ENCODE results near the gene SHISAL2A.

The SHISAL2A gene

DNA sequence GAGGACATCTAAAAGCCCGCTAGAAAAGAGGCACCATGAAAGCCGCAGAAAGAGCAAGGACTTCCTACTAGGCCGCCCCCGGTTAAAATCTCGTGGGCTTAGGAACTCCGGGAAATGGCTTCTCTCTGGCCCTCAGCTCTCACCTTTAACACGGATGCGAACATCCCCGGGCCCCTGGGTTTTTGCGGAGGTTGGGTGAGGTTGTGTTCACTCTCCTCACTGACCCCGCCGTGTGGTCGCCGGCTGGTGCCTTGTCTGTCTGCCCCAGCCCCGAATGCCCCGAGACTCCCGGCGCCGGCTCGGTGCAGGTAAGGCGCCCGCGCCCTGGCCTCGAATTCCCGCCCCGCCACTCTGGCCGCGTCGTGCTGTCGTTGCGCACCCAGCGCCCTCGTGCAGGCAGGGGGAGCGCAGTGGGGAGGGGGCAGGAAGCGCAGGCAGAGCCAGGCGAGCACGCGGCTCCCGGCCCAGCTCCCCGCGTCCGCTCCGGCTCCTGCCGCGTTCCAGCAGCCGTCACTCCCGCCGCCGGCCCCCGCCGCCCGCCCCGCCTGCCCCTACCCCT, at the start of gene SHISAL2A:
SHISAL2A (plus strand) TSS at position 437 of the 559 bp plus-strand sequence. CDS start 326 bp downstream, outside the sequence.
- DNase-seq: peak; percentile 78

DNA sequence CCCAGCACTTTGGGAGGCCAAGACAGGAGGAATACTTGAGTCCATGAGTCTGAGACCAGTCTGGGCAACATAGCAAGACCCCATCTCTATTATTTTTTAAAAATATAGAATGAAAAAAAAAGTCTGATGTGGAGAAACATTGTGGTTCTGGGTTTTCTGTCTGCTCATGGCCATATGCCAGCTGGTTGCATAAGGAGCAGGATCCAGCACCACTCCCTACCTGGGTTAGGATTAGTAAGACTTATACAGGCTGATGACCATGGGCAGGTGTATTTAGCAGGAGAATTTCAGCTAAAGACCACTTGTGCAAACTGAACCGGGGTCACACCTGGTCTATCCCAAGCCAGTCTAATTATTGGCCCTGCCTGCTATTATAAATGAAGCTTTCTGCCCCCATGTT, 47.5 kb upstream of the SHISAL2A start:
- DNase-seq: no peak

DNA sequence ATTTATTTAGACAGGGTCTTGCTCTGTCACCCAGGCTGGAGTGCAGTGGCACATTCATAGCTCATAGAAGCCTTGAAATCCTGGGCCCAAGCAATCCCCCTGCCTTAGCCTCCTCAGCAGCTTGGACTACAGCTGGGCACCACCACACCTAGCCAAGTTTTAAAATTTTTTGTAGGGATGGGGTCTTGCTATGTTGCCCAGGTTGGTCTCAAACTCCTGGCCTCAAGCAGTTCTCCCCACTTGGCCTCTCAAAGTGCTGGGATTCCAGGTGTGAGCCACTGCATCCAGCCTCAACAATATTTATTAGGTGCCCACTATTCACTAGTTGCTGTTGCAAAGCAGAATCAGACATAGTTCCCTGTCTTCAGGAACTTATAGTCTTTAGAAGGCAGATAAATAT, 44.9 kb upstream of the SHISAL2A start:
- DNase-seq: no peak

DNA sequence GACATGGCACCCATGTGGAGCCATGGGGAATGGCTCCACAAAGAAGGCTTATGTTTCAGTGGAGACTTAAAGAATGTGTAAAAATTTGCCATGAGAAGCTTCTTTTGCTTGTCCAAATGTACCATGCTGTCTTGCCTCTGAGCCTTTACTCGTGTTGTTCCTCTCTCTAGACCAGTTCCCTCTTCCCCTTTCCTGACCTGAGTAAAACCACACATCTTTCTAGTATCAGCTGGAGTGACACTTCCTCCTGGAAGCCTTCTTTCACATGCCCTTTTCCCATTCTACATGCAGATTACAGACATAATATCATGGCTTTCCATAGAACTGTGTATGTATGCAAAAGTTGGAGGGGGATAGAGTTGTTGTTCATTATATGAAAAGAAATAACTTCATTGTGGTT, 44.4 kb upstream of the SHISAL2A start:
- no peak for DNase-seq

DNA sequence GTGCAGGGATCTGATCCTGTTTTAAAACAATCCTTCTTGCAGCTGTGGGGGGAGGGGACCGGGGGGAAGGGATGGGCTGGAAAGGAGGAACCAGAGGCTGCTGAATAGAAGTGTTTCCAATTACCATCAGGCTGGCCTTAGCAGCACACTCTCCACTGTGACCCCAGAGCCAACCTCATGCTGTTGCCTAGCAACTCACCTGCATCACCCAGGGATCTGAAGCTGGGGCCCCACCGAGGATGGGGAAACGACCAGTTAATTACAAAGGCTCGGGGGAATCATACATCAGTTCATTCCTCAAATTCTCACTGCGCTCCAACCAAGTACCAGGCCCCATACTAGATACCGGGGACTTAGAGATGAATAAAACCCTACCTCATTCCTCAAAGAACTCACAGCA, 42.7 kb upstream of the SHISAL2A start:
- no peak for DNase-seq

DNA sequence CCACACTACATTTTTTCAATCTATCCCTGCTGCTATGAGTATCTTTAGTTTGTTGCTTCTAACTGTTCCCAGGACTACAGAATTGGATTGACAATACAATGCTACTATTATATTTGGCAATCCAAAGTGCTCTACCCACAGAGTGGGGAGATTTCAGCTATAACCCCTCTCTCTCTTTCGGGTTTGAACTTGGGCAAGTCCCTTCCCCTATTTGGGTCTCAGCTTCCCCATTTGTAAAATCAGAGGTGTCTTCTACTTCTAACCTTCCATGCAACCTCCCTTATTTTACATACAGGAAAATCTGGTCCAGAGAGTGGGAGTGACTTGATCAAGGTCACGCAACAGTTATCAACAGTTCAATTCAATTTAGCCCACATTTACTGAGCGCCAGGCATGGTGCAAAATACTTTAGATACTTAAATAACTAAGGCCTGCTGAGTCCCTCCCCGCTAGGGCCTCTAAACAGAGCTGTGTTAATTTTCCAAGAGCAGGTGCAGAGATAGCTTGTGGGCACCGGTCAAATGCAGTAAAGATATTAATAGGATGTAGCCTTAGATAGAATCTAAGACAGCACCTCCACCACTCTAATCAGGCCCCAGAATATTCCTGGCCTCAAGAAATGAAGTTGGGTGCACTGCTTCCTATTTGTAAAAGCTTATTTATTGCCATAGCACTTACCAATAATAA, 40.2 kb upstream of the SHISAL2A start:
- DNase-seq: no peak

DNA sequence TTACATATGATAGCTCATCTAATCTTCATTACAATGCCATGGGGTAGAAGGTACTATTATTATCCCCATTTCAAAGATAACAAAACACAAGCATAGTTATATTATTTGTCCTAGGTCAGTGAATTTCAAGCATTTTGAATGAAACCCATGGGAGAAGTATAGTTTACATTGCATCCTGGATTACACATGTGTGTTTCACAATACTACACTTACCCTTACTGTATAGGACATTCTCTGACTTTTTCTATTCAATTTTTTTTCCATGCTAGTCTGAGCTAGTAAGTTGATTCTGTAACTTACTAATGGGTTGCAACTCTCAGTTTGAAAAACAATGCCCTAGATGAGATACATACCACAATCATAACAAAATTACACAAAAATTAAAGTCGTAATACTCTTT, 39.5 kb upstream of the SHISAL2A start:
- no peak for DNase-seq

DNA sequence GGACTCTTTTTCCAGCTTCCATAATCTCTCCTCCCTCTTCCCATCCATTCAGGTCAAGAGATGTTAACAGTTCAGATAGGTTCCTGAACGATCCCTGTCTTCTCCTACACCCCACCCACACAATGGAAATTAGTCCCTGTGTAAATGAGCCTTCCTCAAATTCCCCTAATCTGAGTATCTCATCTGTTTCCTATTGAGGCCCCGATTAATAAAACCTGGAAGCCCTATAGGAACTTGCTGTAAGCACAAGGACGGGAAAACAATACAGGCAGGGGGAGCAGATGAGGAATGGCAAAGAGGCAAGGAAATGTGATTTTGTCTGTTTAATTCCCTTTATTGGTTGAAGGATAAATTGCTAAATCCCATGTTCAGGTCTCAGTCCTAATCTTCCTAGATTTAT, 37.9 kb upstream of the SHISAL2A start:
- DNase-seq: no peak

DNA sequence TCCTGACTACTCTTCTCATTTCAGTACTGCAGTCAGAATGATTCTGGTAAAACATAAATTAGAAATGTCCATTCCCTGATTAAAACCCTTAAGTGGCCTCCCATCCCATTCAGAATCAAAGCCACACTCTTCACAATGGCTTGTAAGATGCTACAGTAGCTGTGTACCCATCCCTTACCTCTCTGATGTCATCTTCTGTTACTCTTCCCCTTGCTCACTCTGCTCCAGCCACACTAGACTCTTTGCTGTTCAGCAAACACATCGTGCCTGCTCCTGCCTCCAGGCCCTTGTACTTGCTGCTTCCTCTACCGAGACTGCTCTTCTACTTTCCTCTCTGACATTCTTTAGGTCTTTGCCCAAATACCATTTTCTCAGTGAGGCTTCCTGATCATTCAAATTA, 35.1 kb upstream of the SHISAL2A start:
- DNase-seq: no peak

DNA sequence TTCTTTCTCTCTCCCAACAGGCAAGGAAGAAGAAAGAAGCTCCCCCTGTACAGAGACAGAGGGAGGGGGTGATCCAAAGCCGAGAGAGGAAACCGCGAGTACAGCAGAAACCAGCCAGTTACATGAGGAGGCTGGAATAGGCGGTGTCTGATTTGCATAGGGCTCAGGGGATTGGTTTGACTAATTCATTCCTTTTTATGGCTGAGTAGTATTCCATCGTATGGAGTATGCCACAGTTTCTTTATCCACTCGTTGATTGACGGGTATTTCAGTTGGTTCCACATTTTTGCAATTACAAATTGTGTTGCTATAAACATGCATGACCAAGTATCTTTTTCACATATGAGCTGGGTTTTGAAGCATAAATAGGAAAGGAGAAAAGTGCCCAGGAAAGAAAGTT, 34.2 kb upstream of the SHISAL2A start:
- no peak for DNase-seq

DNA sequence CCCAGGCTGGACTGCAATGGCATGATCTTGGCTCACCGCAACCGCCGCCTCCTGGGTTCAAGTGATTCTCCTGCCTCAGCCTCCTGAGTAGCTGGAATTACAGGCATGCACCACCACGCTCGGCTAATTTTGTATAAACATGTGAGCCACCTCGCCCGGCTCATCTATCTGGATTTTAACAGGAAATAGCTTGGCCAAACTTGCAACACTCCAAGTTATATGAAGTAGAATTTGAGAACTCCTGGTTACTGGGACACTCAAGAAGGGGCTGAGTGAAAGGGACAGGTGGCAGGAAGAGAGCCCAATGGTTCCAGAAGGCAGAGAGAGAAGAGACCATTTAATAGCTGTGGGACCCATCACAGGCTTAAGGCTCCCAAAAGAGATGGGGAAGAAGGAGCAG, 33.7 kb upstream of the SHISAL2A start:
- DNase-seq: no peak

DNA sequence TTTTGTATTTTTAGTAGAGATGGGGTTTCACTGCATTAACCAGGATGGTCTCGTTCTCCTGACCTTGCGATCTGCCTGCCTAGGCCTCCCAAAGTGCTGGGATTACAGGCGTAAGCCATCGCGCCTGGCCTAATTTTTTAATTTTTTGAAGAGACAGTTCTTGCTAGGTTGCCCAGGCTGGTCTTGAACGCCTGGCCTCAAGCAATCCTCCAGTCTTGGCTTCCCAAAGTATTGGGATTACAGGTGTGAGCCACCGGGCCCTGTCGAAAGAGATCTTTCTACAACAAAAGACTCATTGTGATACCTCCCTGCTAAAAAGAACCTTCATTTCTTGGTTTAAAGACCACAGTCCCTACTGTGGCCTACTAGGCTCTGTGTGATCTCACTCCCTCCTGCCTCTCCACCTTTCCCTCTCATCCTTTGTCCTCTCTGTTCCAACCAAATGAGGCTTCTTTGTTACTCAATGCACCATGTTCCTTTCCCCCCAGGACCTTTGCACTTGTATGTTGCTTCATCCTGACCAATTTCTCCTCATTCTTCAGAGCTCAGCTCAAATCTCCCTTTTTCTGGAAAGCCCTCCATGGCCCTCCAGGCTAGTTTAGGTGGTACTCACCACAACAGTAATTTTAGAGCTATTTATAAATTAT, 32.3 kb upstream of the SHISAL2A start:
- DNase-seq: no peak

DNA sequence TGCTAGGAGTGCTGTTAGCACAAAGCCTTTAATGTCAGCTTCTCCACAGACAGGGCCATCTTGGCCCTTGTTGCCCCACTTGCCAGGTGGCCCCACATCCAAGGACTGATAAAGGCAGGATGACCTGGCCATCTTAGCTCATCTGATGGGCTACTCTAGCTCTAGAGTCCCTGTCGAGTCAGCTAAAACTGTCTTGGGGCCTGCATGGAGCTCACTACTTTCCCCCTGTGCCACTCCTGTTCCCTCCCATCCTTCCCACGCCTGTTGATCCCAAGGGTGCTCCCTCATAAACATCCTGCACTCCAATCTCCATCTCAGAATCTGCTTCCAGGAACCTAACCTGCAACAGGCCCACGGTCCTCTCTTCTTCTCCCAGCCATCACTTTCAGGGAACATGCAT, 31.4 kb upstream of the SHISAL2A start:
- DNase-seq: no peak

DNA sequence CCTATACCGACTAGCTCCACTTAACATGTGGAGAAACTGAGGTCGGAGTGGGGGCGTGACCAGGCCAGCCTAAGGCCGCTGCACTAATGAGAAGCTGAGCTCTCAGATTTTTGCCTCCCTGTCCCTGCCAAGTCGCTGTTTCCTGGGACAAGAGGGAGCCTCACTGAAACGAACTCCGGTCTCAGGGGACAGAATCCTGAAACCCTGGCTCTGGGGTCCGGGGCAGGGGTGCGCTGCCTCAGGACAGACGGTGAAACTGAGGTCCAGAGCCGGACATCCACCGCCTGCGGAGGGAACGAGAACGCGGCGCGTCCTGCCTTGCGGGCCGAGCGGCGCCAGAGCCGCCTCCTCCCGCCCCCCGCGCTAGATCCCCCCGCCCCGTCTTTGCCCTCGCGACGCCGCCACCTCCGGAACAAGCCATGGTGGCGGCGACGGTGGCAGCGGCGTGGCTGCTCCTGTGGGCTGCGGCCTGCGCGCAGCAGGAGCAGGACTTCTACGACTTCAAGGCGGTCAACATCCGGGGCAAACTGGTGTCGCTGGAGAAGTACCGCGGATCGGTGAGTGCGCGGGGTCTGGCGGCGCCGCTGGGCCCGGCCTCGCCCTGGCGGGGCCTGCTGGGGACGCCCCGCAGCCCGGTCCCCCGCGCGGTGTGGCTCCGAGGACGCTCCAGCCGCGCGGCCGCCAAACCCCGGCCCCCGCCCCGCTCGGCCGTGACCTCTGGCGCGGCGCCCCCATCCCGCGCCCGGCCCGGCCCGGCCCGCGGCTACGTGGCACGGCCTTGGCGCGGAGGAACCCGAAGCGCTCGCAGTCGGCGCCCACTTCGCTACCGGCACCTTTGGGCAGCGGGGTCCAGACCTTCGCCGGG, 30.7 kb upstream of the SHISAL2A start, which contains the start of gene GPX7:
GPX7 (plus strand) TSS at position 381 of the 865 bp plus-strand sequence; CDS start at position 420, 39 bp downstream.
- DNase-seq: peak; percentile 78

DNA sequence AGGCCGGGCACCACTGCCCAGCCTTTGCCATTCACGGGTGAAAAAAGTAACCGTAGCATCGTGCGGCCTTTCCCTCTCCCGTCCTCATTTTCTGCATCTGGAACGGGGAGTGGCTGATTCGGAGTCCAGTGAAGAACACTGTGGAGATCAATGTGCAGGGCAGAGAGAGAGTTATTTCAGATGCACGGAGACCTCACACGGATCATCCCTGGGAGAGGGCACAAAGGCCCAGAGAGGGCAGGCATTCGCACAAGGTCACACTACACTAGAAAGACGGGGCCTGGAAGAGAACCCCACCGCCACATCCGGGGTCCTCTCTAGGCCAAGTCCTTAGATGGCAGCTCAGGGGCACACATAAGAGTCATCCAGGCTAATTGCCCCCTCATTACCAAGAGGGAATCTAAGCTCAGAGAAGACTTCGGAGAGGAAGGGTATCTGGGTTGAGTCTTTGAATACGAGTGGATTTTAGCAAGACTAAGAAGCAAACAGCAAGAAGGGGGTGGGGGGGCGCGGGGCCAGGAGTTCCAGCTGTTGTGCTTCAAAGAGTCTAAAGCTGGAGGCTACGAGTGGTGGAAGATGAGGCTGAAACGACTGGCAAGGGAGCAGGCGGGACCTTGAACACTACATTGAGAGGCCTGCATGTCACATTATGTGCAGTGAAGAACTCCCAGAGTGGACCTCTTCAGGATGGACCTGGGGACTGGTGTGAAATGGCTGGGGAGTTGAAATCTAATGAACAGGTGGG, 29.9 kb upstream of the SHISAL2A start:
- DNase-seq: peak; percentile 66

DNA sequence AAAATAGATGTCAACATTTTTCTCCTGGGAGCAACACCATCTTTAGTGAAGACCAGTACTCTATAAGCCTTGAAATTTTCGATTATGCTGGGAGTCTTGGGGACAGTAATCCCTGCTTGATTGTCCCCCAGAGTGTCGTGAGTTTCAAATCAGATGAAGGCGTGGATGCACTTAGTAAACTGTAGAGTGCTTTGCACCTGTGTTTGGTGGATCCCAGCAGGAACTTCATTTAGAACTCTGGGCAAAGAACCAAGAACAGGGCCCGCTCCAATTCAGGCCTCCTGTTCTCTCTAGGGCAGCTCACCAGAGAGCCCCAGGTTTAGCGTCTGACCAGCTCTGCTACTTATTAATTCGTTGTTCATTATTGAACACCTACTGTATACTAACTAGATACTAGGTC, 29.3 kb upstream of the SHISAL2A start:
- DNase-seq: no peak

DNA sequence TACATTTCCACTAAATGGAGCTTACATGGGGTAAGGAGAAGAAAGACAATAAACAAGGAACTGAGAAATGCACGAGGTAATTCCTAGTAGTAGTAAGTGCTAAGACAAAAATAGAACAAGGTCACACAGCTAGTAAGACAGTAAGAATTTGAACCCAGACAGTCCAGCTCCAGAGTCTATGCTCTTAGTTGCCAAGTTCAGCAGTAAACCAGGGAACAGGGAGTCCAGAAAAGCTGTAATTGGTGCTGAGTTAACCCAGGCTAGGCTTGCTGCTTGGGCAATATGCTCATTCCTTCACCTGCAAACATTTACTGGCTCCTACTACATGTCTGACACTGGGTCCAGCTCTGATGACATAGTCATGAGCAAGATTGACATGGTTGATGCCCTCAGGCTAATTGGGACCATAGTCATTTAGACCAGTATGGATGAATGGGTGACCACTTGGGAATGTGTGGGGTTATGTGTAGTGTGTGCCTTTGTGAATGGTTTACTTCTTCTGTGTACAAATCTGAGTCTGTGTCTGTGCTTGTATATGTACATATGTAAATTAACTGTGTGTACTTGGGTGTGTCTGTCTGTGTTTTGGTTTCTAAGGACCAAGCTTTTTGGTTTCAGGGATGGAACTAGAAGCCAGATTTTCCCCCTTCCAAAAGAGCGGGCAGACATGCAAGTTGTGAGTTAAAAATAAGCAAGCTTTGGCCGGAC, 28.8 kb upstream of the SHISAL2A start:
- DNase-seq: no peak

DNA sequence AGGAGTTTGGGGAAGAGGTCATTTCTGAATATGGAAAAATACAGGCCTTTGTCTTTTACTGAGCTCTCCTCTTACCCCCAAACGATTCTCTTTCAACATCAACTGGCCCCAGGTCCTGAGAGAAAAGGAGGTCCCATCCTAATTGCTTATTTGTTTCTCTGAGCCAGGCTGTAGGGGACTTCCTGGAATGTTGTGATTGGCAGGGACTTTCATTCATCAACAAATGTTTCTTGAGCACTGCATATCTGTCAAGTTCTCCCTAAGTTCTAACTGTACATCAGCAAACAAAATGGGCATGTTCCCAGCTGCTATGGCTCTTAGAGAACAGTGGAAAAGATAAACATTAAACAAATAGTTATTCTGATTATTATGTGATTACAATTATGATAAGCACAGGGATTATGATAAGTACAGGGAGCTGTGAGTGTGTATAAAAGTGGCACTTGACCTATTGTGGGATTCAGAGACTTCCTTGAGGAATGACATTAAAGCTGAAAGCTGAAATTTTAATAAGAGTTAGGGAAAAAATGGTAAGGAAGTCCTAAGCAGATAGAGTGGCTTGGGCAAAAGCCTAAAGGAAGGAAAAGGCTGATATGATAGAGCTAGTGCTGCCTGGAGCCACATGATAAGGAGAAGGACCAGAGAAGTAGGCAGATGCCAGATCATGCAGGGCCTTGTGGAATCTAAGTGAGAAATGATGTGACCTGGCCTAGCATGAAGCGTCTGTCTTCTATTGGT, 19.2 kb upstream of the SHISAL2A start:
- no peak for DNase-seq

DNA sequence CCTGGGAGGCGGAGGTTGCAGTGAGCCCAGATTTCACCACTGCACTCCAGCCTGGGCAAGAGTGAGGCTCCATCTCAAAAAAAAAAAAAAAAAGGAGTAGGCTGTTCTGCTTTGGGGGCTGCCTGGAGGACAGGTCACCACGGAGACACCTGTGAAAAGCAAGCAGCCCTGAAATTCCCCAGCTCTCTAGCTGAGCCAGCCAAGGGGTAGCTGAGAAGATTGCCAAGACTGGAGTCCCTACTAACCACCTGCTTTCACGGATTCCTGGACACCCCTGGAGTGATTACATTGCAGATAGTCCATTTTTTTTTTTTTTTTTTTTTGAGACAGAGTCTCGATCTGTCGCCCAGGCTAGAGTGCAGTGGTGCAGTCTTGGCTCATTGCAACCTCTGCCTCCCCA, 18.3 kb upstream of the SHISAL2A start:
- no peak for DNase-seq

DNA sequence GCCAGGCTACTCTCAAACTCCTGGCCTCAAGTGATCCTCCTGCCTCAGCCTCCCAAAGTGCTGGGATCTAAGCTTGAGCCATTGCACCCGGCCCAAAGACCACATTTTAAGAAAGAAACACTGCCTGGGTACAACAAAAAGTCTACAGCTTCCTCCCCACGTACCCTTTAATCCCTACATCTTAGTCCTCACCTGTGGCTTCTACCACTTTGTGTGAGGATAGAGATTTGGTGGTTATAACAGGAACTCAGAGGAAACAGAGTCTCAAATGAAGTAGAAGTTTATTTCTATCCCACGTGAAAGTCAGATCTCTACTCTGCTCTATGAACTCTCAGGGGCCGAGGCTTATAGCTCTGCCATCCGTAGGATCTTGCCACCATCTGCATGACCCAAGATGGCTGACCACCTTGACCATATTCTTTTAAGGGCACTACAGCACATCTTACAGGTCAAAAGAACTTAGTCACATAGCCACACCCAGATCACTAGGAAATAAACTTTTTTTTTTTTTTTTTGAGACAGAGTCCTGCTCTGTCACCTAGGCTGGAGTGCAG, 17.4 kb upstream of the SHISAL2A start:
- DNase-seq: no peak

DNA sequence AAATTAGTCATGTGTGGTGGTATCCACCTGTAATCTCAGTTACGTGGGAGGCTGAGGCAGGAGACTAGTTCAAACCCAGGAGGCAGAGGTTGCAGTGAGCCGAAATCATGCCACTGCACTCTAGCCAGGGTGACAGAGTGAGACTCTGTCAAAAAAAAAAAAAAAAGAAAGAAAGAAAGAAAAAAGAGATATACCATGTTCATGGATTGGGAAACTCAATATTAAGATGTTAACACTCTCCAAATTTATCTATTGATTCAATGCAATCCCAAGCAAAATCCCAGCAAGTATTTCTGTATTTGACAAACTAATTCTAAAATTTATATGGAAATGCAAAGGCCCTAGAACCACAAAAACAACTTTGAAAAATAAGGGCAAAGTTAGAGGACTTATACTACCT, 11.0 kb upstream of the SHISAL2A start:
- DNase-seq: no peak

Data from activated CD8-positive, alpha-beta memory T cell treated with anti-CD3 and anti-CD28 coated beads, Interleukin-2, amount 50 U/mL, for 48 hours (primary cell).